Fibroblast of skin of back (primary cell): ENCODE results near the gene TIAM2.

Source experiments
- DNase-seq: peaks from one replicate; pipeline ENCODE4 v3.0.0-alpha.2; 2013

Gene TIAM2

DNA sequence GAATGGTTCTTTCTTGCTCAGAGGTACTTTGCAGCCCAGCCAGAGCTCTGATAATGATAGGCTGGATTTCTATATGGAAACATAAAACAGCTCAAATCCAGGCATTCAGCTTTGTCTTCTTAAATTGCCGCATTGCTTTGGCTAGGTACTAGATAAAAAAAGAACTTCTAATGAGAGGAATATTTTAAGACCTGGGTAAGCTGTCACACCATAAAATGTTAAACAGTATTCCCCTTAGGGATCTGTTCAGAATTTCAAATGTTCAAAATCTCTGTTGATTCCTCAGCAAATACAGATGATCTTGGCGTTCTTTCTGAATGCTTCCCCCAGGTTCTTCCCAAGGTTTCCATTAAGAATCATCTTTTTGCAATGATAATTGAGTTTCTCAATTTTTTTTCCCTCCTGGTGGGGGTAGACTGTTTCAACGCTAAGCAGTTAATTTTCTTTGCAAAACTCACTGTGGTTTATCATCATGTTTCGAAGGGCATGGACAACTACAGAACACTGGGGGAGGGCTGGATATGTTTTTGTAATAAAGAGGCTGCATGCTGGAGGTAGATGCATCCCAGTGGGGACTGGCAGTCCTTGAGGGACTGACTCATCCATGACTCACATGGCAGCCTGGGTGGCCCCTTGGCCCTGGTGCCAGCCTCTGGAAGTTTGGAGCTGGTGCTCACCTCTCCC lies 31.0 kb downstream of the TIAM2 start:
- DNase-seq = peak; percentile 96

DNA sequence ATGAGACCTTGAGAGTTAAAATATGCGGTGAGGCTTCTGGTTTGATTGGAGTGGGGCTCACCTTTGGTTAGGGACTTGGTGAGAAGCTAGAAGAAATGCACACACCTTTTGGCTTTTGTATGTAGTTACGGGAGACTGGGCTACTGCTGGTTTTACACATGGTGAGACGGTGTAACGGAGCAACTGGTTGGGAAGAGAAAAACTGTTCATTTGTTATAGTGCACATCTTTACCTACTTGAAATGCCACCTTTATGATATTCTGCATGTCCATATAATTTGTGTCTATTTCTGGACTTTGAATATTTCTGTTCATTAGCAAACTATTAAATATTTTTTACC lies 31.6 kb downstream of the TIAM2 start:
- DNase-seq = no peak

DNA sequence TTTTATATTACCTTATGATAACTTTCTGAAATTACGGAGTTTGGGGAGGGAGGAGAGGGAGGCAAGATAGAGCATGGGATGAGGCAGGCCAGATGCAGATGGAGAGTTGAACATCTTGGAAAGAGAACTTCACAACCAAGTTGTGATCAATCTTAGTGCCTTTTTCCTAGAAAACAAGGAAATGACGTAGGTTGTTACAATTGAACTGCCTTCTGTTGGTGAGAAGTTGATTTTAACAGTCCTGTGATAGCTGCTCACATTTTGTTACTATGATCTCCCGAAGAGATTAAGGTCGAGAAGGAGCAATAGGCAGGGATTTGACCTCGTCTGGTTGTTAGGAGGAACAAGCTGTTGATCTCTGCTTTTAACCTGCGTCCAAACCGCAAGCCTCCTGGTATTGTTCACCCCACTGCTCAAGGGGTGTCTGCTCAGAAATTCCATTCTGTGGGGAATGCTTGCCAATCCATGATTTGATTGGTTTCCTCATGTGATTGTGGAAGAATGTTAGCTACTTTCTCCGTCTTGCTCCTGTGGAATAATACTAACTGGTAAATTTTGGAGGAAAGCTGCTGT lies 35.1 kb downstream of the TIAM2 start:
- no peak for DNase-seq

GRCh38 chr6:155031091-155031490 lies 36.0 kb downstream of the TIAM2 start:
- DNase-seq = no peak

GRCh38 chr6:155033021-155033791 lies 38.1 kb downstream of the TIAM2 start:
- no peak for DNase-seq

DNA sequence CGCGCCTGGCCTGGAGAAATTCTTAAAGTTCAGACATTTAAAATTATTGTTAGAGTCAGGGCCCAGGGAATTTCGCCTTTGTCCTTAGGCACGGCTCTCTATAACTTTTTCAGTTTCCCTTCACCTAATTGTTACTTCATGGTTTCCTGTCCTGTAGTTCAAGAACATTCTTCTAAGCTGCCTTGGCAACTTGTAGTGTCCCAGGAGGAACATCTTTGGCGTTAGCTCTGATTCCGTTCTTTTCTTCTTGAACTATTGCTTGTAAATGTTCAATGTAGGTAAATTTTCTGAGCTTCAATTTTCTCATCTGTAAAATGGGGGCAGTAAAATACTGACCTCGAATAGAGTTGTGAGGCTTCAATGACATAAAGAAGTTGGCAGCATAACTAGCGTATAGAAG lies 41.8 kb downstream of the TIAM2 start:
- DNase-seq = no peak

DNA sequence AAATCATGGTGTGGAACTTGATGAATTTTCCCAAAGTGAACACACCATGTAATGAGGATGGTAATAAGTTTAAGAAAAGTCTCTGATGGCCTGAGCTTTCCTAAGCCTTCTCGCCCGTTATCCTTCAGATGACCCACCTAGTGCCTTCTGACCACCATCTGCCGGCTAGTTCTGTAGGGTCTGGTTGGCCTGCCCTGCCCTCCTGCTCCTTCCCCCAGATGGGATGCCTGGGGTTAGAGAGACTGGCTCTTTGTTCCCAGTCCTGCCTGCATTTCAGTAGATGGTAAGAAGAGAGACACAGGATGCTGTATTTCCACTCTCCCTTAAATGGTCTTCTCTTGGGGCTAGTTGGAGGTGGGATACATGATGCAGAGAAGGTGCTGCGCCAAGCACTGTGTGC lies 43.0 kb downstream of the TIAM2 start:
- no peak for DNase-seq

DNA sequence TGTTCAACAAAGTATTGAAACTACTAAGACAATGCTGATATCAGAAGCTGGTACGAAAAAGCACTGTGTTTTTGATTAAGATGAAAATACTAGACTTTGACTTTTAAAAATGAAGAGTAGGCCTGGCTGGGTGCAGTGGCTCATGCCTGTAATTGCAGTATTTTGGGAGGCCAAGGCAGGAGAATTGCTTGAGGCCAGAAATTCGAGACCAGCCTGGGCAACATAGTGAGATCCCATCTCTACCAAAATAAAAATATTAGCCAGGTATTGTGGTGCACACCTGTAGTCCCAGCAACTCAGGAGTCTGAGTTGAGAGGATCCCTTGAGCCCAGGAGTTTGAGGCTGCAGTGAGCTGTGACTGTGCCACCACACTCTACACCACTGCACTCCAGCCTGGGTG lies 43.4 kb downstream of the TIAM2 start:
- DNase-seq = no peak

DNA sequence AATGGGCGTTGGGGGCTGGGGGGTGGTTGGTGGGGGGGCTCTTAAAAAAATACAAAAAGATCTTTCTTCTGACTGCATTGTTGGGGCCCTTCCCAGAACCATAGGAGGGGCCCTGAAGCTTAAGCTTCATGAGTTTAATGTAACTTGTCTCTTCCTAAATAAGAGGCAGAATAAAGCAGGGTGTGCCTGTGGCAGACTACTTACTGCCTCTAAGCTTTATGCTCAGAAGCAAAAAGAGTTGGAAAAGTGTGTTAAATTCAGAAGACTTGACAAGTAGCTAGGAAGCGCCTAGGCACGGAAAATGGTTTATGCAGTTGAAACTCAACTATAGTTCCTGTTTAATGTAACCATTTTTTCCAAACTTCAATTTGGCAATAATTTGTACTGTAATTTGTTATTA lies 44.5 kb downstream of the TIAM2 start:
- DNase-seq = no peak

DNA sequence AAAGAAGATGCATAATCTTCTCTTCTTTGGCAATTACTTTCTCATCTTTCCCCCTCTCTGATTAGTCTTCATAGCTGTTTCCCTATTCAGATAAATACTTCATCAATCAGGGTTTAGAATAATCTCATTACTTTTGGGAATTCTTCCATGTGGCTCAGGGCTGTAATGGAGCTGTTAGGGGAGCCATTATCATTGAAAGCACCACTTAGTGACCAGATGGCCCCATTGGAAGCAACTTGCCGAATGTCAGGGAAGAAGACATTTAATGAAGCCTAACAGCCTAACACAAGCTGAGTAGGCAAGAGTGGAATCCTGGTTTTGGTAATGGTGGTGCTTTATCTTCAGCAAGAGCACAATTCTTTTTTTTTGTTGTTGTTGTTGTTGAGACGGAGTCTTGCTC lies 45.0 kb downstream of the TIAM2 start:
- no peak for DNase-seq

DNA sequence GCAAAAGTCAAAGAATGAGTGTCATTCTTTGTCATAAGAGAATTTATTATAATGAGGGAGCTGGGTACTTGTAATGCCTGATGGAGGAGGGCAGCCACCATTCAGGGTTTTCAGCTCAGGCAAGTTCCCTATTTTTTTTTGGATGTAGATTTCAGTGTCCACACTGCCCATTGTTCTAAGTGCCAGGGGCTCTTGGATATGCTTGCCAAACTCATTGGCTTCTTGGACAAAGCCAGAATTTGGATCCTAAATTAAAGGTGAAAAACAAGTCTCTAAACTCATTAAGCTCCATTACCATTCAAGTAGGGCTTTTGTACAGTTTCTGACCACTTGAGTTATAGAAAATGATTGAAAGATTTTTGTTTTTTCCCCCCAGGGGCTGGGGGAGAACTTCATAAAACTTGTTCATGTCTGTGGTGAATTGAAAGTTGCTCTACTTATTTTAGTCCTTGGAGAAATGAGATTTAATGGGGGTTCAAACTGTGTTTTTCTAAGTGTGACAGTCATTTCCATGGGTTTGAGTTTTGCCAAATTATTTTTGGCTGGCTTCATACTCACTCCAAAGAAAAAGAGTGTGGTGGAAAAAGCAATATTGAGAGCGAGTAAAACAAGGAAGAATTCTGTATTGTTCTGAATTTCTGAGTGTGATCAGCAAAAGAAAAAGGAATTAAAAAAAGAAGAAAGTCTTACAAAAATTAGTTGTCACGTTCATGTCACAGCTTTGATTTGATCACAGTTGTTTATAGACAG lies 46.0 kb downstream of the TIAM2 start:
- no peak for DNase-seq

- no peak for DNase-seq
Measured at GRCh38 chr6:155041741-155042279, 46.7 kb downstream of the TIAM2 start.

GRCh38 chr6:155042983-155043382 lies 47.9 kb downstream of the TIAM2 start:
- DNase-seq = no peak

GRCh38 chr6:155045561-155046404 lies 50.7 kb downstream of the TIAM2 start:
- no peak for DNase-seq

GRCh38 chr6:155047523-155047922 lies 52.4 kb downstream of the TIAM2 start:
- no peak for DNase-seq

GRCh38 chr6:155050311-155050710 lies 55.2 kb downstream of the TIAM2 start:
- no peak for DNase-seq

GRCh38 chr6:155054491-155055250 lies 59.6 kb downstream of the TIAM2 start:
- no peak for DNase-seq

DNA sequence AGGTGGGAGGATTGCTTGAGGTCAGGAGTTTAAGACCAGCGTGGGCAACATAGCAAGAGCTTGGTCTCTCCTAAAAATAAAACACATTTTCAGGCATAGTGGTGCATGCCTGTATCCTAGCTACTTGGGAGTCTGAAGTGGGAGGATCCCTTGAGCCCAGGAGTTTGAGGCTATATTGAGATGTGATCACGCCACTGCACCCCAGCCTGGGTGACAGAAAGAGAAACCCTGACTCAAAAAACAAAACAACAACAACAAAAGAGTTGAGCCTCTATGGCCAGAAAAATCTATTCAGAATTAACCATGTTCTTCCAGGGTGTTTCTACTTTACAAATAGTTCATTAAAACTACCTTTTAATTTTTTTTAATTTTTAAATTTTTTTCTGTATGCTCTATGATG lies 60.6 kb downstream of the TIAM2 start:
- no peak for DNase-seq

- no peak for DNase-seq
Measured at GRCh38 chr6:155056756-155057155, 61.6 kb downstream of the TIAM2 start.

DNA sequence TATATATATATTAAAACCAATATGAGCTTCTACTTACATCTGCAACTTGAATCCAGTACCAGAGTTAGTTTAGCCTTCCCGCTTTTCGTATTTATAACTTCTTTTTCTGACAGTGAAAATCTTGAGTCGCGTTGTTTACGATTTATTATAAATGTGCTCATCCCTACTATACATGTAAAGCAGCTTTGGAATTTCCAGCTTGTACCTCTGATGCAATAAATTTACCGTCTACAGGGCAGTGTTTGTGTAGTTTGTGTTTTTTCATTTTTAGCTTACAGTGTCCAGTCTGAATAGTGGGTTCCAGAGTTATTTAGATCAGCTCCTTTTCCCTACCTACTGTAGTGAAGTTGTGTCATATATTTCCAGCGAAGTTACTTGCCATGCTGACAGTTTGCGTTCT lies 66.3 kb downstream of the TIAM2 start:
- no peak for DNase-seq

- DNase-seq = peak; percentile 86
Measured at GRCh38 chr6:155062866-155063341, 67.8 kb downstream of the TIAM2 start.
